NB4 (cell line): ENCODE data around the gene UTS2B.

Experiments
- DNase-seq: peaks from one replicate; pipeline ENCODE4 v3.0.0; 2010; ENCODE audit warnings: low read depth
- H3K4me3 ChIP-seq: one replicate; pipeline ENCODE4 v1.5.1; 2011; ENCODE audit warnings: mild to moderate bottlenecking, low read depth, low read length, moderate library complexity
- MAX ChIP-seq: IDR thresholded peaks from 2 replicates; pipeline ENCODE4 v1.6.1; 2011; ENCODE audit warnings: low read depth, low read length
- MYC ChIP-seq: IDR thresholded peaks from 2 replicates; pipeline ENCODE4 v1.6.1; 2011; ENCODE audit warnings: low read depth, low read length
- POLR2A ChIP-seq: IDR thresholded peaks from 2 replicates; pipeline ENCODE4 v1.6.1; 2011; ENCODE audit warnings: mild to moderate bottlenecking; ENCODE audit not compliant: insufficient read length; ENCODE audit errors: extremely low read depth
- TF ChIP-seq, protein P1 (sequence below): IDR thresholded peaks from one replicate; pipeline ENCODE4 v1.5.1; 2012; ENCODE audit warnings: low read depth, low read length

The UTS2B gene

DNA sequence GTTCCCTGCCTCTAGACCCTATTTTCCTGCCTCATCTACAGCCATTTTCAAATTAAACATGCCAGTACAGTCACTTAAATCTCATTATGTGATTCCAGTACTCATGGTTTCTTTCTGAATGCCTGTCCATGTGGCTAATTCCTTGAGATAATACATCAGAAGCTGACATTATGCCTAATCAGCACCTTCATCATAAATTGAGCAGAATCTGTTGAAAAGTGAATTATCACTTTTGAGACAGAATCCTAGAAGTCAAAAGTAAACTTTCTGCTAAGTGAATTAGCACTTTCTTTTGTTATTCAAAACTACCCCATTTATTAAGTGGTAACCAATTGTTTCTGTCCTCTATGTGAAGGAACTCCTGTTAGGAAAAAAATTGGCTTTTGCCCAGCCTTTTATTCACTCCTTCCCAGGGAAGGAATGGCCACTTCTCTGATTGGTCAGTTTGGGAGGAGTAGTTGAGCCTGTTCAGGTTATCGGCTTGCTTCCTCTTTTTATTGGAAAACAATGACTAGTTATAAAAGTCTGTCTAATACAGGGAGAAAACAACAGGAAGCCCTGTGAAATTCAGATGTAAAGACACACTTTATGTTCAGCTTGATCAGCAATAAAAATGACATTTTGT is 90.8 kb downstream of the UTS2B start:
- no peak for TF ChIP-seq POLR2A
- TF ChIP-seq, protein P1, sequence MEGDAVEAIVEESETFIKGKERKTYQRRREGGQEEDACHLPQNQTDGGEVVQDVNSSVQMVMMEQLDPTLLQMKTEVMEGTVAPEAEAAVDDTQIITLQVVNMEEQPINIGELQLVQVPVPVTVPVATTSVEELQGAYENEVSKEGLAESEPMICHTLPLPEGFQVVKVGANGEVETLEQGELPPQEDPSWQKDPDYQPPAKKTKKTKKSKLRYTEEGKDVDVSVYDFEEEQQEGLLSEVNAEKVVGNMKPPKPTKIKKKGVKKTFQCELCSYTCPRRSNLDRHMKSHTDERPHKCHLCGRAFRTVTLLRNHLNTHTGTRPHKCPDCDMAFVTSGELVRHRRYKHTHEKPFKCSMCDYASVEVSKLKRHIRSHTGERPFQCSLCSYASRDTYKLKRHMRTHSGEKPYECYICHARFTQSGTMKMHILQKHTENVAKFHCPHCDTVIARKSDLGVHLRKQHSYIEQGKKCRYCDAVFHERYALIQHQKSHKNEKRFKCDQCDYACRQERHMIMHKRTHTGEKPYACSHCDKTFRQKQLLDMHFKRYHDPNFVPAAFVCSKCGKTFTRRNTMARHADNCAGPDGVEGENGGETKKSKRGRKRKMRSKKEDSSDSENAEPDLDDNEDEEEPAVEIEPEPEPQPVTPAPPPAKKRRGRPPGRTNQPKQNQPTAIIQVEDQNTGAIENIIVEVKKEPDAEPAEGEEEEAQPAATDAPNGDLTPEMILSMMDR, result no peak
- no peak for TF ChIP-seq MAX
- TF ChIP-seq MYC, result no peak
- no peak for DNase-seq
- H3K4me3 ChIP-seq, result no peak overlapping the region

GRCh38 chr3:191238321-191238817 is 92.0 kb downstream of the UTS2B start:
- TF ChIP-seq MYC, result no peak
- TF ChIP-seq, protein P1, result no peak
- no peak for TF ChIP-seq MAX
- TF ChIP-seq POLR2A, result no peak
- DNase-seq, result no peak
- H3K4me3 ChIP-seq, result no peak overlapping the region

DNA sequence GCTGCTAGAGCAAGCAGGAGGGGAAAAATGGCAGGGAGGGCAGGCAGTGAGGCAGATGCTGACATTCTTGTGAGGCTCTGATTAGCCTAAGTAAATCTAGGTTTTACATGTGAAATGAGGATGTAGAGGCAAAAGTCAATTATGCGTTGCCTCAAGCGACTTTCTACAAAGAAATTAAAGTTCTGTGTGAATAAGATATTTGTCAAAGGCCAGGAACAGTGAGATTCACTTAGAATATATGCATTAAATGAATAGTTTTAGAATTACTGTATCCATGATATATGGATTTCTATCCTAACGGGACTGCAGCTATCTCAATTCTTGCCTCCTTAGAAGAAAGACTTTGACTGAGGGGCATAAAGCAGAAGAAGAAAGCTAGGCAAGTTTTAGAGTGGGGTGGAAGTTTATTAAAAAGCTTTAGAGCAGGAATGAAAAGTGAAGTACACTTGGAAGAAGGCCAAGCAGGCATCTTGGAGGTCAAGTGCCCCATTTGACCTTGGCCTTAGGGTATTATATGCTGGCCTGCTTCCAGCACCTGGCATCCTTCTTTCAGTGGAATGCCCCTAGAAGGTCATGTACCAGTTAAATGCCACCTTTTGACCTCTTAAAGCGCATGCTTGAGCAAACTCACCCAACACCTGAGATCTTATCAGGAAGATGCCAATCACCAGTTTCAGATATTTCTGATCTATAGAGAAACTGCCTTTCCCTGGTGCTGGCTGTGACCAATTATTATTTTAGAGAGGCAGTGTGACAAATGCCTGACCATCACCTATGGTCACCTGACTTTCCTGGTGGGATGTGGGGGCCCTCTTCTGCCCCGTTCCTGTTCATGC is 93.1 kb downstream of the UTS2B start:
- DNase-seq, result no peak
- TF ChIP-seq, protein P1, result no peak
- TF ChIP-seq MAX (no peak), MYC (no peak), POLR2A (no peak)
- H3K4me3 ChIP-seq, result no peak overlapping the region

DNA sequence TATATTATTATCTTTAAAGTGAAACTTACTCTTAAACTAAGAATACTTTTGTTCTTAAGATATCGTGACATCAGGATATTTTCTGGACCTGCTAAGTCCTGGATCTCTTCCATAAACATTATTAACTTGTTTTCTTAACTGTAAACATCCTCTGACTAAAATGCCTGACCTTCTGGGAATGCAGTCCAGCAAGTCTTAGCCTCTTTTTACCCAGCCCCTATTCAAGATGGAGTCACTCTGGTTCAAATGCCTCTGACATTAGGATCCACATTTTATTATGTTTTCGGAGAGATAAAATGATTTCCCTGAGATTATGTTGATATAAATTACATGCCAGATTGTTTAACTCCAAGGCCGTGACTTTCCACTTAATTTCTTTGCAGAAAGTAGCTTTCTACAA is 93.7 kb downstream of the UTS2B start:
- DNase-seq, result no peak
- no peak overlapping the region for H3K4me3 ChIP-seq
- TF ChIP-seq MYC (no peak), MAX (no peak), POLR2A (no peak)
- TF ChIP-seq, protein P1, result no peak

- H3K4me3 ChIP-seq, result no peak overlapping the region
- DNase-seq, result no peak
- TF ChIP-seq MAX (no peak), POLR2A (no peak), MYC (no peak)
- TF ChIP-seq, protein P1, result no peak
Measured at GRCh38 chr3:191235331-191236314, 94.7 kb downstream of the UTS2B start.
